AG09319 (cell line): ENCODE measurements around the gene GPR75.

Experiments used
- DNase-seq: peaks from one replicate; pipeline ENCODE4 v3.0.0-alpha.2; 2010; ENCODE audit warnings: low read depth; ENCODE audit errors: extremely low read depth
- TF ChIP-seq, protein P1 (sequence below): IDR thresholded peaks from 2 replicates; pipeline ENCODE4 v1.5.1; 2011; ENCODE audit warnings: low read depth, mild to moderate bottlenecking, inconsistent platforms, low read length, moderate library complexity

The GPR75 gene

DNA sequence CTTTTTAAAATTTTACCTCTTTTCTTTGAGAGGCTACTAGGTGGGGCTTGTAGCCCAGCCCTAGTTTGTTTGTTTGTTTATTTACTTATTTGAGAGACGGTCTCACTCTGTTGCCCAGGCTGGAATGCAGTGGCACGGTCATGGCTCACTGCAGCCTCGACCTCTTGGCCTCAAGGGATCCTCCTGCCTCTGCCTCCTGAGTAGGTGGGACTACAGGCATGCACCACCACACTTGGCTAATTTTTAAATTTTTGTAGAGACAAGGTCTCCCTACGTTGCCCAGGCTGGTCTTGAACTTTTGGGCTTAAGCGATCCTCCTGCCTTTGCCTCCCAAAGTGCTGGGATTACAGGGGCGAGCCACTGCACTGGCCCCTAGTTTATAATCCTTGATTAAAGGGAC lies 38.0 kb downstream of the GPR75 start:
- DNase-seq = no peak

DNA sequence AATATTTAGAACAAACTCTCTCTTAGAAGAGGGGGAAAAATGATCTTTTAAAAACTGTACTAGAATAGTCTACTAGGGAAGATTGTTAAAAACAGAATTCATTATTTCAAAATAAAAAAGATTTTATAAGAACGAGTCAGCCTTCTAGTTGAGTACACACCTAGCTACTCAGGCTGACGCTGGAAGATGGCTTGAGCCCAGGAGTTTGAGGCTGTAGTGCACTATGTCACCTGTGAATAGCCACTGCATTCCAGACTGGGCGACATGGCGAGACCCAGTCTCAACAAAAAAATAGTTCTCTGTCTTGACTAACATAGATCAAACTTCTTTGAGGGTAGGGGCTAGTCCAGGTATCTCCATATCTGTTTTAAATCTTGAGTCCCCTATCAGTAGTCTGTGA lies 39.1 kb downstream of the GPR75 start:
- no peak for DNase-seq
- TF ChIP-seq, protein P1, sequence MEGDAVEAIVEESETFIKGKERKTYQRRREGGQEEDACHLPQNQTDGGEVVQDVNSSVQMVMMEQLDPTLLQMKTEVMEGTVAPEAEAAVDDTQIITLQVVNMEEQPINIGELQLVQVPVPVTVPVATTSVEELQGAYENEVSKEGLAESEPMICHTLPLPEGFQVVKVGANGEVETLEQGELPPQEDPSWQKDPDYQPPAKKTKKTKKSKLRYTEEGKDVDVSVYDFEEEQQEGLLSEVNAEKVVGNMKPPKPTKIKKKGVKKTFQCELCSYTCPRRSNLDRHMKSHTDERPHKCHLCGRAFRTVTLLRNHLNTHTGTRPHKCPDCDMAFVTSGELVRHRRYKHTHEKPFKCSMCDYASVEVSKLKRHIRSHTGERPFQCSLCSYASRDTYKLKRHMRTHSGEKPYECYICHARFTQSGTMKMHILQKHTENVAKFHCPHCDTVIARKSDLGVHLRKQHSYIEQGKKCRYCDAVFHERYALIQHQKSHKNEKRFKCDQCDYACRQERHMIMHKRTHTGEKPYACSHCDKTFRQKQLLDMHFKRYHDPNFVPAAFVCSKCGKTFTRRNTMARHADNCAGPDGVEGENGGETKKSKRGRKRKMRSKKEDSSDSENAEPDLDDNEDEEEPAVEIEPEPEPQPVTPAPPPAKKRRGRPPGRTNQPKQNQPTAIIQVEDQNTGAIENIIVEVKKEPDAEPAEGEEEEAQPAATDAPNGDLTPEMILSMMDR = no peak

More for the DNA sequence above, 38.0 kb downstream of the GPR75 start:
- TF ChIP-seq, protein P1 = no peak

DNA sequence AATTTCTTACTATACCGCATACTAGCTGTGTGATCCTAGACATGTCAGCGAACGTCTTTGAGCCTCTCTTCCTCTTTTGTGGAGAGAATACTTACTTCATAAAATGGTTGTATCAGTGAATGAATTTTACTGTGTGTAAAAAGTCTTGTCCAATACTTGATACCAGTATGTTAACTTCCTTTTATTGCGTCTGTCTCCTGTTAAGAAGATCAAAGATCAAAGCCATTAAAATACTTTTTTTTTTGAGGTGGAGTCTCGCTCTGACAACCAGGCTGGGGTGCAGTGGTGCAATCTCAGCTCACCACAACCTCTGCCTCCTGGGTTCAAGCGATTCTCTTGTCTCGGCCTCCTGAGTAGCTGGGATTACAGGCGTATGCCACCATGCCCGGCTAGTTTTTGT lies 39.7 kb downstream of the GPR75 start:
- TF ChIP-seq, protein P1 = no peak
- no peak for DNase-seq

DNA sequence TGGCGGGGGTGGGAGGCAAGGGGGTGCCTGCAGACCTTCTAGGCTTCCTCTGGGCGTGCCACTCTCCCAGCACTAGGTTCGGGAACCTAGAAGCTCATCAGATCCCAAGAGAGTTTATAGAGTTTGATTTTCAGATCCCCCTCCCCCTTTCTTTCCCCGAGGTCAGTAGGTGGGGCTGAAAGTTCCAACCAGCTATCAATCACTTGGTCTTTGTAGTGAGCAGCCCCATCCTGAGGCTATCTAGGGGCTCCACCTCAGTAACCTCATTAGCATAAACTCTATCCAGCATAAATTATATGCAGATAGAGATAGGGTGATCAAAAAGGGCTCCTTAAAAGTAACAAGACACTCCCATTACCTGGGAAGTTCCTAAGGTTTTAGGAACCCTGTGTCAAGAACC lies 40.1 kb downstream of the GPR75 start:
- TF ChIP-seq, protein P1 = no peak
- no peak for DNase-seq

DNA sequence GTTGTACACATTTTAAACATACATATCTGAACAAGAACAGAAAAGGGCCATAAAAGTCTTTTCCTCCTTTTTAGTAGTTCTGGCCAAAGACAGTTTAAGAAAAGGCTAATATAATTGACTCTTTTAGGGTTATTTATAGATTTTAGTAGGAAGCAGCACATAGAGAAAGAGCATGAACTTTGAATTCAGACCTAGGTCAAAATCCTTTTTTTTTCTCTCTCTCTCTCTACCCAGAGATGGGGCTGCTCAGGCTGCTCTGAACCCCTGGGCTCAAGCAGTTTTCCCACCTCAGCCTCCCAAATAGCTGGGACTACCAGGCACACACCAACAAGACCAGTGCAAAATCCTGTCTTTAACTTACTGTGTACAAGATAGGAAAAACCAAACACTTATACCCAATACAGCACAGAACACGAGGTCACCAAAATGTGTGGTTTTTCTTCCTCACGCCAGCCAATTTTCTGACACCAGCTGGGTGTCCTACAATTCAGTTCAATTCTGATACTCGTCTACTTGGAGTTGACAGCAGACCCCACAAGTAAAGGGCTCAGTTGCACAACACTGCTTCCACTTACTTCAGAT lies 40.8 kb downstream of the GPR75 start:
- TF ChIP-seq, protein P1 = no peak
- no peak for DNase-seq

DNA sequence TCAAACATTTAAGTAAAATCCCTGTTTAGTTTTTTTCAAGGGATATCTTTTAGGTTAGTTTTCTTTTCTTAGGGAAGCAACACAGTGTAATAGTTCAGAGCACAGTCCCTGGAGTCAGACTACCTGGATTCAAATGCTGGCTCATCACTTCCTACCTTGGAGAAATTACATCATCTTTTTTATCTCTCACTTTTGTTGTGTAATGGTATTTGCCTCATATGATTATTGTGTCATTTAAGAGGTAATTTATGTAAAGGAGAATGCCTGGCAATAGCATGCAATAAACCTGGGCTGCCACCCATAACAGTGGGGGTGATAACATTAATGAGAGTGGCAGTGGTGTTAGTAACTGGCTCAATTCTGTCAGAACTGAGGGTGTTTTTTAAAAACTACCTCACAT lies 46.6 kb downstream of the GPR75 start:
- TF ChIP-seq, protein P1 = no peak
- DNase-seq = no peak

DNA sequence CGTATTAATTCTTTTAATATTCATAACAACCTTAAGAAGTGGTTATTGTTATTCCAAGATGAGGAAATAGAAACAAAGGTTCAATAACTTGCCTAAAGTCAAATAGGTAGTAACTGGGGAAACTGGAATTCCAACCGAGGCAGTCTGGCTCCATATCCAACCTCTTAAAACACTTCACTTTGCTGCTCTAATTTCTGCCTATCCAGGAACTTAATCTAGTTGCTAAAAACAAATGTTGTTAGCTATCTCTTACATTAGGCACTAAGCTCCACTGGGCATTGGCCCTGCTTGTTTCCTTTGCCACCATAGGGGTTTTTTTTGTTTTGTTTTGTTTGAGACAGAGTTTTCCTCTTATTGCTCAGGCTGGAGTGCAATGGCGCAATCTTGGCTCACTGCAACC lies 48.2 kb downstream of the GPR75 start:
- DNase-seq = no peak
- TF ChIP-seq, protein P1 = no peak
